Activated T-cell treated with anti-CD3 and anti-CD28 coated beads, Interleukin-2, amount 50 U/mL, for 4 hours (primary cell): Measurements from ENCODE around the gene EDN3. TPM values are rescaled to one million over a fixed set of nuclear protein-coding genes. Genes with fewer than 3 reads are reported as not detected.

Experiments used
- ATAC-seq, 2 donors: fragments of 200-7000 bp; cut with Tn5 transposase; one replicate each; pipeline ENCODE4 v1.10.0; 2021
- DNase-seq: peaks from one replicate; pipeline ENCODE4 v3.0.0-alpha.2; 2020
- H3K27me3 Mint-ChIP-seq: one replicate; pipeline ENCODE4 v1.8.0; 2021; ENCODE audit warnings: low read depth, mixed read lengths
- H3K36me3 Mint-ChIP-seq: one replicate; pipeline ENCODE4 v1.8.0; 2022; ENCODE audit warnings: mixed read lengths; ENCODE audit not compliant: insufficient read depth
- H3K4me1 Mint-ChIP-seq: one replicate; pipeline ENCODE4 v1.8.0; 2021; ENCODE audit warnings: low read depth, mixed read lengths
- H3K4me3 Mint-ChIP-seq: one replicate; pipeline ENCODE4 v1.8.0; 2021; ENCODE audit warnings: mild to moderate bottlenecking, moderate library complexity, mixed read lengths
- H3K9me3 Mint-ChIP-seq: one replicate; pipeline ENCODE4 v1.8.0; 2021; ENCODE audit warnings: mixed read lengths
- total RNA-seq, 3 donors: library from RNA; stranded (reverse); gene quantifications; one replicate each; pipeline ENCODE4 v1.2.1, GENCODE V29; 2021

Gene EDN3
- total RNA-seq, 3 donors from 2014 or later: not detected

GRCh38 chr20:59291740-59292383, 8.5 kb upstream of the EDN3 start:
- H3K4me1 Mint-ChIP-seq: no peaks in the 10 kb centered on the region
- no peak for ATAC-seq
- H3K4me3 Mint-ChIP-seq: no peak overlapping the region
- H3K36me3 Mint-ChIP-seq: no peaks in the 10 kb centered on the region
- H3K9me3 Mint-ChIP-seq: no peaks in the 10 kb centered on the region
- no peak for DNase-seq
- H3K27me3 Mint-ChIP-seq: peaks cover 22% of the 10 kb centered on the region

GRCh38 chr20:59295531-59295930, 4.9 kb upstream of the EDN3 start:
- Mint-ChIP-seq H3K4me1 (no peaks in the 10 kb centered on the region), H3K27me3 (peaks cover 44% of the 10 kb centered on the region), H3K36me3 (no peaks in the 10 kb centered on the region), H3K9me3 (no peaks in the 10 kb centered on the region), H3K4me3 (no peak overlapping the region)
- ATAC-seq: no peak
- DNase-seq: no peak

GRCh38 chr20:59297686-59298085, 2.7 kb upstream of the EDN3 start:
- Mint-ChIP-seq H3K4me3 (no peak overlapping the region), H3K4me1 (no peaks in the 10 kb centered on the region), H3K9me3 (no peaks in the 10 kb centered on the region), H3K27me3 (peaks cover 57% of the 10 kb centered on the region), H3K36me3 (no peaks in the 10 kb centered on the region)
- ATAC-seq: no peak
- no peak for DNase-seq

- H3K27me3 Mint-ChIP-seq: peaks cover 56% of the 10 kb centered on the region
- peaks cover 3% of the 10 kb centered on the region for H3K4me1 Mint-ChIP-seq
- DNase-seq (no peak), ATAC-seq (no peak)
- no peaks in the 10 kb centered on the region for H3K36me3 Mint-ChIP-seq
- no peak overlapping the region for H3K4me3 Mint-ChIP-seq
- no peaks in the 10 kb centered on the region for H3K9me3 Mint-ChIP-seq
These were observed 472 bp upstream of the EDN3 start for GRCh38 chr20:59299945-59300332.

- DNase-seq (no peak), ATAC-seq (no peak)
- Mint-ChIP-seq H3K27me3 (peaks cover 54% of the 10 kb centered on the region), H3K4me1 (peaks cover 3% of the 10 kb centered on the region), H3K4me3 (no peak overlapping the region), H3K9me3 (no peaks in the 10 kb centered on the region), H3K36me3 (no peaks in the 10 kb centered on the region)
These were observed 1.1 kb downstream of the EDN3 start for GRCh38 chr20:59301343-59302007.

- ATAC-seq: no peak
- no peak for DNase-seq
- Mint-ChIP-seq H3K4me3 (no peak overlapping the region), H3K27me3 (peaks cover 30% of the 10 kb centered on the region), H3K36me3 (no peaks in the 10 kb centered on the region), H3K4me1 (peaks cover 10% of the 10 kb centered on the region), H3K9me3 (no peaks in the 10 kb centered on the region)
These were observed 5.7 kb downstream of the EDN3 start for GRCh38 chr20:59305908-59306655.

- ATAC-seq: no peak
- peaks cover 10% of the 10 kb centered on the region for H3K4me1 Mint-ChIP-seq
- H3K9me3 Mint-ChIP-seq: no peaks in the 10 kb centered on the region
- H3K4me3 Mint-ChIP-seq: no peak overlapping the region
- no peak for DNase-seq
- peaks cover 18% of the 10 kb centered on the region for H3K27me3 Mint-ChIP-seq
- H3K36me3 Mint-ChIP-seq: no peaks in the 10 kb centered on the region
These were observed 6.9 kb downstream of the EDN3 start for GRCh38 chr20:59307270-59307669.

GRCh38 chr20:59308493-59309201, 8.2 kb downstream of the EDN3 start:
- Mint-ChIP-seq H3K9me3 (no peaks in the 10 kb centered on the region), H3K36me3 (no peaks in the 10 kb centered on the region), H3K27me3 (peaks cover 9% of the 10 kb centered on the region), H3K4me3 (no peak overlapping the region), H3K4me1 (peaks cover 8% of the 10 kb centered on the region)
- DNase-seq (no peak), ATAC-seq (no peak)

- no peak for DNase-seq
- no peaks in the 10 kb centered on the region for H3K36me3 Mint-ChIP-seq
- peaks cover 7% of the 10 kb centered on the region for H3K4me1 Mint-ChIP-seq
- H3K9me3 Mint-ChIP-seq: no peaks in the 10 kb centered on the region
- no peak overlapping the region for H3K4me3 Mint-ChIP-seq
- no peak for ATAC-seq
- peaks cover 5% of the 10 kb centered on the region for H3K27me3 Mint-ChIP-seq
These were observed 8.8 kb downstream of the EDN3 start for GRCh38 chr20:59309218-59309617.

- ATAC-seq: no peak
- H3K36me3 Mint-ChIP-seq: no peaks in the 10 kb centered on the region
- no peak for DNase-seq
- H3K27me3 Mint-ChIP-seq: no peaks in the 10 kb centered on the region
- no peak overlapping the region for H3K4me3 Mint-ChIP-seq
- H3K4me1 Mint-ChIP-seq: no peaks in the 10 kb centered on the region
- H3K9me3 Mint-ChIP-seq: no peaks in the 10 kb centered on the region
These were observed 14.6 kb downstream of the EDN3 start for GRCh38 chr20:59314997-59315396.

GRCh38 chr20:59316911-59317731, 16.7 kb downstream of the EDN3 start:
- ATAC-seq (no peak), DNase-seq (no peak)
- Mint-ChIP-seq H3K4me1 (no peaks in the 10 kb centered on the region), H3K4me3 (no peak overlapping the region), H3K9me3 (no peaks in the 10 kb centered on the region), H3K27me3 (no peaks in the 10 kb centered on the region), H3K36me3 (no peaks in the 10 kb centered on the region)

GRCh38 chr20:59318201-59318790, 17.9 kb downstream of the EDN3 start:
- ATAC-seq: no peak
- Mint-ChIP-seq H3K4me3 (no peak overlapping the region), H3K9me3 (no peaks in the 10 kb centered on the region), H3K36me3 (no peaks in the 10 kb centered on the region), H3K27me3 (no peaks in the 10 kb centered on the region), H3K4me1 (no peaks in the 10 kb centered on the region)
- no peak for DNase-seq

- no peak for DNase-seq
- Mint-ChIP-seq H3K36me3 (no peaks in the 10 kb centered on the region), H3K9me3 (no peaks in the 10 kb centered on the region), H3K4me3 (no peak overlapping the region), H3K4me1 (no peaks in the 10 kb centered on the region), H3K27me3 (no peaks in the 10 kb centered on the region)
- ATAC-seq: no peak
These were observed 18.4 kb downstream of the EDN3 start for GRCh38 chr20:59318803-59319202.
